Suprapubic skin (tissue), 4 donors: ENCODE measurements around the gene SLC25A24.
"Not testable (repeated sequence)": the region's sequence is repeated elsewhere in the genome, so short reads cannot be mapped to it uniquely, and the experiment has no call there.

Experiments
- CTCF ChIP-seq, 2 donors: fragments of 200-600 bp in 1 of 2; fragments of 450-650 bp in 1 of 2; sonication (generic) in 1 of 2; IDR thresholded peaks; one replicate each; pipeline ENCODE4 v1.5.1; 2016 to 2019; ENCODE audit warnings: antibody characterized with exemption in 2 of 2, mild to moderate bottlenecking in 1 of 2, moderate library complexity in 1 of 2
- POLR2A ChIP-seq, 2 donors: fragments of 450-650 bp; IDR thresholded peaks; one replicate each; pipeline ENCODE4 v1.6.1; 2017; ENCODE audit warnings: antibody characterized with exemption in 2 of 2, mild to moderate bottlenecking in 2 of 2, moderate library complexity in 2 of 2
- POLR2AphosphoS5 ChIP-seq, 3 donors: sonication (generic); formaldehyde crosslinking; IDR thresholded peaks; one replicate each; pipeline ENCODE4 v1.6.1; 2017; ENCODE audit warnings: antibody characterized with exemption in 3 of 3

DNA sequence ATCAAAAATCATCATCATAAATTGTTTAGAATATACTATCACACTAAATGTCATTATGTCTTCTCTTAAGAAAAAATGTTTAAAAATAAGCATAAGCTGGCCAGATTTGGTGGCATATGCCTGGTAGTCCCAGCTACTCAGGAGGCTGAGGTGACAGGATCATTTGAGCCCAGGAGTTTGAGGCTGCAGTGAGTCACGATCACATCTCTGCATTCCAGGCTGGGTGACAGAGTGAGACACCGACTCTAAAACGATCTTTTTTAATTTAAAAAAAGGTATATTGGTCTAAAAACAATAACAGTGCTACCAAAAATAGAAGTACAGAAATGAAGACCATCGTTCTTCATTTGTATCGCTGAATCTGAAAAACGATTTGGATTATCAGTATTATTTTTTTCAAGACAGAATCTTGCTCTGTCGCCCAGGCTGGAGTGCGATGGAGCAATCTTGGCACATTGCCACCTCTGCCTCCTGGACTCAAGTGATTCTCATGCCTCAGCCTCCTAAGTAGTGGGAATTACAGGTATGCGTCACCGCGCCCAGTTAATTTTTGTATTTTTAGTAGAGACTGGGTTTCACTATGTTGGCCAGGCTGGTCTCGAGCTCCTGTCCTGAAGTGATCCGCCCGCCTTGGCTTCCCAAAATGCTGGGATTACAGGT is 17.5 kb upstream of the SLC25A24 start:
- not testable (repeated sequence) for TF ChIP-seq CTCF, POLR2A, POLR2AphosphoS5 (IDR thresholded peaks at IDR 0.05)
